GM18499 (cell line): ENCODE data around the gene TMEFF2.

Experiments
- ATAC-seq: cut with Tn5 transposase; IDR thresholded peaks from one replicate; pipeline ENCODE4 v1.9.1; 2021; ENCODE audit warnings: moderate number of reproducible peaks; ENCODE audit not compliant: insufficient read depth, unreplicated experiment

The TMEFF2 gene

GRCh38 chr2:192070099-192070498, 124.6 kb downstream of the TMEFF2 start:
- no peak for ATAC-seq

DNA sequence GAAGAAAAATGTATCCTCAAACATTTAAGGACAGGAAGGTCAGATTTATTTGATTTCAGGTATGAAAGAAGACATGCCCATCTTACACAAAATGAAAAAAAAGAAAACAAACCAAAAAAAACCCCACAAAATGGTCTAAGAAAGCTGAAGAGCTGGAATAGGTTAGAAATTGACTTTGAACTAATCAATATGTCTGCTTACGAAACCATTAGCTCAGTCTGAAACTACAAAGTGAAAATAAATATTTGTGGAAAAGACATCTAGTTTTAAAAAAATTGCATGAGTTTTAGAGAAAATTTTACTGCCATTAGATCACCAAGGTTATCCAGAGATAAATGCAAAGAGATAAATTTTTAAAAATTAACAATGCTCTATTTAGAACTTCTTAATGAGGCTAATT, 125.3 kb downstream of the TMEFF2 start:
- no peak for ATAC-seq

DNA sequence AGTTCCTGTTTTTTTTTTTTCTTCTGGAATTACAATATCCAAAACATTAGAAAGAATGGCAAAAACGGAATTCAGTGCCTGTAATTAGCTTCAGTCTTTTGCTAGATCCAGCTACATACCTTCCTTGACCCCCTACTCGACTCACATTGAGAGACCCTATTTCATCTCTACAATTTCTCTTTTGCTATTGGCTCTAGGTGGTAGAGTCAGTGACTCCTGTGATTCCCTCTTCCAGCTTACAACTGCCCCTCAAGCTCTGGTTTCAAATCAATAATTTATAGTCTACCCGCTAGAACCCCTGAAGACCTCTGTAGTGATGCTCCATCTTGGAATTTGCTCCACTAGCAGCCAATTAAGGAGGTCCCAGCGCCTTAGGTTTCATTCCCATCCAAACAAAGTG, 125.8 kb downstream of the TMEFF2 start:
- ATAC-seq = no peak

DNA sequence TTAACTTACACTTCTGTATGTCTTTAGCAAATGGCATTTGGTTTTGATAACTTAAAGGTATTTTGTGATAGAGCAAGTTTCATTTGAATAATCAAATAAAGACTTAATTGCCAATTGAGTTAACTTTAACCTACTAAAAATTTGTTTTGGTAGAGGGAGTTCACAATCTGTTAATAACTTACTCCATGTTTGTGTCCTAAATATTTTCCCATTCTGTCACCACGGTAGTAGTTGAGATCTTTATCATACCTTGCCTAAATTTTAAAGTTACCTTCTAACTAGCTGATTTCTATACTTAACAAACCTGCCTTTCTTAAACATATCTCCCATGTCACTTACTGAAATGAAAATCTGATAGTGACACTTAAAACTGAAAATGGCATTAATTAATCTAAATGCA, 127.1 kb downstream of the TMEFF2 start:
- no peak for ATAC-seq

DNA sequence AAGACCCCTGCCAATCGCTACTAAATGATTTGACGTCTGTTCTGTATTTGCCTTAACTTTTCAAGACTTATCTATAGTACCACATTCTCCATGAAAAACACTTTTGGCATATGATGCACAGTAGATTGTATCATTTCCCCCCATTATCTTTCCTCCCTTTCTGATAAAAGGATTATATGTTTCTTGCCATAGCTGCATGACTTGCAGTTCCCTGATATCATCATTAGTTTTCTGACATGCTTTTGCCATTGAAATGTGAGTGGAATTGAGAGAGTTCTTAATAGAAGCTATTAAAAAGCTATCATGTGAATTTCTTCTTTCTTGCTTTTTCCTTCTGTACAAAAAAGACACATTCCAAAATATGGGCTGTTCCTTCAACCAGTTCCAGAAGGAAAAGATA, 130.3 kb downstream of the TMEFF2 start:
- no peak for ATAC-seq

DNA sequence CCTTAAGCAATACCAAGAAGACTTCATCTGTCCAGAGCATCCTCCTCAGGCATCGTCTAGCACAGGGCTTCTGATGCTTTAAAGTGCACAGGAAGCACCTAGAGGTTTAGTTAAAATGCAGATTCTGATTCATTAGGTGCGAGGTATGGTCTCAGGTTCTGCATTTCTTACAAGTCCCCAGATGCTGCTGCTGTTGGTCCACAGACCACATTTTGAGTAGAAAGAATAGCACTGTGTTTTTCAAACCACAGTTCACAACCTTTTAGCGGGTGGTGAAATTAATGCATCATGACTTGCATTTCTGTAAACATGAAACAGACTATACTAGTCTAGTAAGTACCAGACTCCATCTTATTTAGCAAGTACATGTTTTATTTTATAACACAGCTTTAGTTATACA, 134.6 kb downstream of the TMEFF2 start:
- no peak for ATAC-seq

DNA sequence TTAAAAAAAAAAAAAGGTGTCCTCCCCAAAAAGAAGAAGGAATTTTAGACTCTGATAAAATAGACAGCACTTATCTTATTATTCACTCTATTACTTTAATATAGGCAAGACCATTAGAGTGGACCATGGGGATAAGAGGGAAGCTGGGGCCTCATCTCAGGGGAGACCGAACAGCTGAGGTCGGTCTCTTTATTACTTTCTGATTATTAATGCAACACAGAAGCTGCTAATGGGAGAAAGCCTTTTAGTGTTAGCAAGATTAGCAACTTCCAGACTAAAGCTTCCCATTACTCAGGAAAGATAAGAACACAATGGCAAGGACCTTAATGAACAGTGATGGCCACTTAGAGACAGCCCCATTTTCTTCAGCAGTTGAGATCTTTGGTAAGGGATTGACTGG, 135.5 kb downstream of the TMEFF2 start:
- no peak for ATAC-seq

- ATAC-seq = no peak
Observed at GRCh38 chr2:192053921-192054320, 140.8 kb downstream of the TMEFF2 start.

DNA sequence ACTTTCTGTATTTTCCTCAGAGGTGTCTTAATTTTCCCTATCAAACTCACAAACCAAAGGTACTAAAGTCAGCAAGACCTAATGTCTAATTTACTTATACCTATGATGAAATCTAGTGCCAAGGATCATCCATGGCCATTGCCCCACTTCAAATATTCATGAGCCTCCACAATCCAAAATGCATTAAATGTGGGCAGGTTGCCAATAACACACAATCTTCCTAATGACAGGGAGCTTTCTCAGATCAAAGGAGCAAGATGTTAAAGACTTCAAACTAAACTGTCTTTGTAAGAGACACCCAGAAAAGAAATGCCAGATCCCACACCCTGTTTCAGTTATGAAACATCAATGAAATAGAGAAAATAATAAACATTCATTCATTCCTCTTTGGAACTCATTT, 143.2 kb downstream of the TMEFF2 start:
- ATAC-seq = no peak

- no peak for ATAC-seq
Observed at GRCh38 chr2:192049362-192049761, 145.4 kb downstream of the TMEFF2 start.

GRCh38 chr2:192047315-192048107, 147.2 kb downstream of the TMEFF2 start:
- no peak for ATAC-seq

DNA sequence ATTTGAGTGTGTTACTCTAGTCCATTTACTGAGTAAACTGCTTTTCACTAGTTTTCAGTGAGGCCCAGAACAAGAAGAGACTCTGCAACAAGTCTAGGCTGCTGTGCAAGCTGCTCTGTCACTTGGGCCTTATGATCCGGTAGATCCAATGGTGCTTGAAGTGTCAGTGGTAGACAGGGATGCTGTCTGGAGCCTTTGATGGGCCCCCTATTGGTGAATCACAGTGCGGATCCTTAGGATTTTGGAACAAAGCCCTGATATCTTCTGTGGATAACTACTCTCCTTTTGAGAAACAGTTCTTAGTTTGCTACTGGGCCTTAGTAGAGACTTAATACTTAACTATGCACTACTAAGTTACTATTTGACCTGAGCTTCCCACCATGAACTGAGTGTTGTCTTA, 150.2 kb downstream of the TMEFF2 start:
- no peak for ATAC-seq

DNA sequence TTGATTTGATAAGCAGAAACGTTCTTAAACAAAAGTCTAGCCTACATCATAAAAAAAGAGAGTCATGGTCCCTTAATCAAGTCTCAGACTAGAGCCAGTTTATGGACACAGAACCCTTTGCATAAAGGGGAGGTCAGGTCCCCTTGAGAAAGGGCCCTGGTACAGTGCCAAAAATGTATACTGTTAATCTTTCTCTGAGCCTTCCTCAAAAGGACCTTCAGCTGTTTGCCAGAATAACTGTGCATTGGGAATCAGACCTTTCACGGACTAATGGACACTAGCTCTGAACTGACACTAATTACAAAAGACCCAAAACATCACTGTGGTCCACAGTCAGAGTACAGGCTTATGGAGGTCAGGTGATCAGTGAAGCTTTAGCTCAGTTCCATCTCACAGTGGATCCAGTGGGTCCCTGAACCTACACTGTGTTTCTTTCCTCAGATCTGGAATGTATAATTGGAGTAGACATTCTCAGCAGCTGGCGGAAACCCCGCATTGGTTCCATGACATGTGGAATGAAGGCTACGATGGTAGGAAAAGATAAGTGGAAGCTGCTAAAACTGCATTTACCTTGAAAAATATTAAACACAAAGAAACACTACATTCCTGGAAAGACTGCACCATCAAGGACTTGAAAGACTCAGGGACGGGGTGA, 151.4 kb downstream of the TMEFF2 start:
- ATAC-seq = no peak

DNA sequence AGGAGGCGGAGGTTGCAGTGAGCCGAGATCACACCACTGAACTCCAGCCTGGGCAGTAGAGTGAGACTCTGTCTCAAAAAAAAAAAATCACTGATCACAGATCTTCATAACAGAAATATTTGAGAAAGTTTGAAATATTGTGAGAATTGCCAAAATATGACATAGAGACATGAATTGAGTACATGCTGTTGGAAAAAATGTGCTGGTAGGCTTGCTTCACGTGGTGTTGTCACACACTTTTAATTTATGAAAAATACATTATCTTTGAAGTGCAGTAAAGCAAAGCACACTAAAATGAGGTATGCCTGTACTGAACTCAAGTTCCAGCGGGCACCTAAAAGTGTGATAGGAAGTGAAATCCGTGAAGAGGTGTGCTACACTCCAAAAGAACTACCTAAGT, 152.6 kb downstream of the TMEFF2 start:
- no peak for ATAC-seq

DNA sequence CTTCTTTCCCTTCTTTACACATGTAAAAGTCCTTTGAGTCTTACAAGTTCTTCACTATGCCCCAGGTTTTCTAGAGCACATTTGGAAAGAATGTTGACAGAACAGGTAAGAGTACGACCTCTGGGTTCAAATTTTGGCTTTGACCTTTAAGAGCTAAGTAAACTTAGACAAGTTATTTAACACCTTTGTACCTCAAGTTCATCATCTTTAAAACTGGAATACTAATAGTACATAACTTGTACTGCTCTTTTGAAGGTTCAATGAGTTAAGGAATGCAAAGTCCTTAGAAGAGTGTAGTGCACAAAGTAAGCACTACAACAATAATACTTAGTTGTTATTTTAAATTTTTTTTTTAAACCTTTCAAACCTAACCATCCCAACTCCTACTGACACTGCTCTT, 156.6 kb downstream of the TMEFF2 start:
- no peak for ATAC-seq

GRCh38 chr2:192035731-192036442, 158.8 kb downstream of the TMEFF2 start:
- no peak for ATAC-seq

DNA sequence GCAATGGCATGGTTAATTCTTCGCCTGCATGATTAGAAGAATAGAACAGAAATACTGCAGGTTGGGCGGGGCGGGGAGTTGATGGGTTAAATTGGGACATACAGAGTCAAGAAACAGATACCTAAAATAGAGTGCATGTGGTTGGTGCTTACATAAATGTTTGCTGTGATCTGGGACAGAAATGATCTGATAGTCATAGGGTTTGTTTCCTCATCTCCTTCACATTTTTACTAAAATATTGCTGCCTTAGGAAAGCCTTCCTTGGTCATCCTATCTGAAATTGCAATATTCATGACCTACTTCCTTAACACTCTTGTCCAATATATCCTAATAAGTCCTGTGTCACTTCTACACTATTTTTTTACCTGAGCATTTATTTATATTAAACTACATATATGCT, 163.9 kb downstream of the TMEFF2 start:
- ATAC-seq = no peak

- ATAC-seq = no peak
Observed at GRCh38 chr2:192030289-192030688, 164.4 kb downstream of the TMEFF2 start.

GRCh38 chr2:192029089-192029488, 165.6 kb downstream of the TMEFF2 start:
- peak; percentile 84 for ATAC-seq

DNA sequence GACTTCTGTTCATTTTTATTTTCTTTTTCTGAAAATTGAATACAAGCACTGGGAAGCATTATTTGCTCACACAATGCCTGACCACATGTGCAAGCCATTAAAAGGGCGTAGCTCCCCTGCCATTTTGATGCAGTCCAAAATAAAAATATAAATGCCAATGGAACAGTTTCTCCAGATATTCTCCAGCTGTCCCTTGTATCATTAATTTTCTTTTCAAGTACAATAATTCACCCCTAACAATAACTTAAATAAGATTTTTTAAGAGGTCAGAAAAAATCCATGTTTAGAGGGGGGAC, 168.0 kb downstream of the TMEFF2 start:
- ATAC-seq = no peak

DNA sequence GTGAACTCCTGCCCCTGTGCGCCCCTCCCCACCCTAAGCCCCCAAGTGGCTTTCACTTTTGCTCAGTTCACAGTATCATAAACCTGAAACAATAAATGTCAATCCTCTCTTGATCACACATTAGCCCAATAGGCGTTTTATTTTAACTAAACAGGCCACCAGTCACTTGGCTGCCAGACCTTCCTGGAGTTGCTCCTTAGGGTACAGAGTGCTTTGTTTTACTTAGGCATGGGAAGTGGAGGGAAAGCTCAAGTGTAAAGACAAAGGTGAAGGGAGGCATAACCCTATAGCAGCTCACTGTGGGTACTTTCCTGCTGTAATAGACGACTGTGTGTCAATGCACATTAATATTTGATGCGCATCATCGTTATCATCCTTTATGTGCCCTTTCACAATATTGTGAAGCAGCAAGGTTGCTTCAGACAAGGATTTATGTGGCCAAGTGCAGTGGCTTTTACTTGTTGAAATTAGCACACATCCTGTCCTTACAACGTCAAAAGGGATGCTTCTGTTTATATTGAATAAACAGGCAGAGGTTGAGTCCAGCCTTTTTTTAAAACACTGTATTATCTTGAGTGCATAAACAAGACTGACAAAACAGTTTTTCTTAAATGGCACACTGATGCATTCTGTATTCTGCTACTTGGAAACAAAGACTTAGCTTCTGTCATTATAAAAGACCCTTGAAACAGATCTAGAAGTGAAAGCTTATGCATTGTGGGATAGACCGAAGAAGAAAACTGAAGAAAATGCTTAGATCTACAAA, 168.5 kb downstream of the TMEFF2 start:
- no peak for ATAC-seq
